Stomach (tissue), 4 donors: ENCODE data around the gene GNAS.

Experiments used
- CTCF ChIP-seq, 7 experiments: fragments of 450-650 bp in 4 of 7; fragments of 200-600 bp in 3 of 7; sonication (generic) in 3 of 7; IDR thresholded peaks; one replicate each; pipeline ENCODE4 v1.5.1; 2016 to 2019; ENCODE audit warnings: antibody characterized with exemption in 7 of 7, control low read depth in 2 of 7, mild to moderate bottlenecking in 1 of 7
- EP300 ChIP-seq: sonication (generic); formaldehyde crosslinking; IDR thresholded peaks from one replicate; pipeline ENCODE4 v1.6.1; 2017; ENCODE audit warnings: antibody characterized with exemption
- POLR2A ChIP-seq, 4 donors: fragments of 450-650 bp; IDR thresholded peaks; one replicate each; pipeline ENCODE4 v1.6.1; 2016; ENCODE audit warnings: antibody characterized with exemption in 4 of 4, control low read depth in 2 of 4, mild to moderate bottlenecking in 1 of 4, moderate library complexity in 1 of 4
- POLR2AphosphoS5 ChIP-seq, 3 donors: sonication (generic); formaldehyde crosslinking; IDR thresholded peaks; one replicate each; pipeline ENCODE4 v1.6.1; 2016; ENCODE audit warnings: antibody characterized with exemption in 3 of 3

GRCh38 chr20:58838174-58838573 lies 14.3 kb upstream of the GNAS start:
- TF ChIP-seq CTCF (IDR thresholded peaks at IDR 0.05), result no peak
- no peak for TF ChIP-seq POLR2A (IDR thresholded peaks at IDR 0.05)
- no peak for TF ChIP-seq POLR2AphosphoS5 (IDR thresholded peaks at IDR 0.05)
- no peak for TF ChIP-seq EP300
